Osteoblast (primary cell): ENCODE measurements around the gene GLA. TPM values are rescaled to one million over a fixed set of nuclear protein-coding genes. Genes with fewer than 3 reads are reported as not detected.
A peak's percentile ranks its signal among the peaks of the same experiment; 100 is the strongest.

Experiments used
- DNase-seq: peaks from one replicate; pipeline ENCODE4 v3.0.0; 2011; ENCODE audit warnings: low spot score, mixed read lengths; ENCODE audit not compliant: insufficient read length; ENCODE audit errors: missing footprints
- H2AFZ ChIP-seq: 2 replicates; pipeline ENCODE4 v1.6.0; 2011; ENCODE audit warnings: mild to moderate bottlenecking, low read length
- H3K27ac ChIP-seq: 2 replicates; pipeline ENCODE4 v1.5.1; 2011; ENCODE audit warnings: mild to moderate bottlenecking, low read depth, low read length, moderate library complexity
- H3K27me3 ChIP-seq: 2 replicates; pipeline ENCODE4 v1.6.0; 2012; ENCODE audit warnings: mild to moderate bottlenecking, control low read depth, inconsistent platforms, low read length, moderate library complexity; ENCODE audit not compliant: insufficient read depth
- H3K36me3 ChIP-seq: 2 replicates; pipeline ENCODE4 v1.5.1; 2011; ENCODE audit warnings: mild to moderate bottlenecking, low read length, control low read depth, moderate library complexity; ENCODE audit not compliant: insufficient read depth
- H3K4me1 ChIP-seq: 2 replicates; pipeline ENCODE4 v1.5.1; 2011; ENCODE audit warnings: mild to moderate bottlenecking, low read length, control low read depth, moderate library complexity; ENCODE audit not compliant: insufficient read depth
- H3K4me2 ChIP-seq: 2 replicates; pipeline ENCODE4 v1.6.0; 2011; ENCODE audit warnings: mild to moderate bottlenecking, low read length; ENCODE audit not compliant: insufficient read depth
- H3K4me3 ChIP-seq: fragments of 200-600 bp; sonication (generic); 3 replicates; pipeline ENCODE4 v1.5.1; 2012; ENCODE audit warnings: mild to moderate bottlenecking, low read length, inconsistent platforms; ENCODE audit not compliant: insufficient read depth
- H3K79me2 ChIP-seq: 2 replicates; pipeline ENCODE4 v1.6.0; 2012; ENCODE audit warnings: mild to moderate bottlenecking, low read length, control low read depth, inconsistent platforms; ENCODE audit not compliant: insufficient read depth
- H3K9me3 ChIP-seq: 2 replicates; pipeline ENCODE4 v1.5.1; 2011; ENCODE audit warnings: low read depth, low read length, control low read depth
- H4K20me1 ChIP-seq: 2 replicates; pipeline ENCODE4 v1.6.0; 2012; ENCODE audit warnings: mild to moderate bottlenecking, low read length, control low read depth; ENCODE audit not compliant: insufficient read depth
- CTCF ChIP-seq: IDR thresholded peaks from 2 replicates; pipeline ENCODE4 v1.5.1; 2011; ENCODE audit warnings: mild to moderate bottlenecking, low read depth, low read length, moderate library complexity; ENCODE audit errors: extremely low read depth
- total RNA-seq: library from RNA; depleted of rRNA; stranded (reverse); fragments of >200 nt; gene quantifications from 2 replicates; pipeline ENCODE4 v1.2.3, GENCODE V29; 2012

The GLA gene
- total RNA-seq, 1 donor = 22.8 TPM

GRCh38 chrX:101449279-101449678, 41.6 kb upstream of the GLA start:
- Histone ChIP-seq H2AFZ (no peak overlapping the region), H3K4me1 (peaks cover 2% of the 10 kb centered on the region), H3K27ac (no peak overlapping the region), H4K20me1 (no peaks in the 10 kb centered on the region), H3K36me3 (no peaks in the 10 kb centered on the region), H3K27me3 (no peaks in the 10 kb centered on the region), H3K79me2 (no peaks in the 10 kb centered on the region), H3K4me2 (no peak overlapping the region), H3K4me3 (no peak overlapping the region), H3K9me3 (no peaks in the 10 kb centered on the region)
- no peak for TF ChIP-seq CTCF
- no peak for DNase-seq

- Histone ChIP-seq H4K20me1 (peaks cover 3% of the 10 kb centered on the region), H3K4me1 (no peaks in the 10 kb centered on the region), H3K4me3 (no peak overlapping the region), H3K36me3 (no peaks in the 10 kb centered on the region), H2AFZ (no peak overlapping the region), H3K27ac (no peak overlapping the region), H3K9me3 (no peaks in the 10 kb centered on the region), H3K27me3 (no peaks in the 10 kb centered on the region), H3K4me2 (no peak overlapping the region), H3K79me2 (no peaks in the 10 kb centered on the region)
- no peak for DNase-seq
- TF ChIP-seq CTCF = no peak
These were observed 34.4 kb upstream of the GLA start for GRCh38 chrX:101442085-101442484.

GRCh38 chrX:101430457-101431078, 22.8 kb upstream of the GLA start:
- no peaks in the 10 kb centered on the region for H3K27me3 ChIP-seq
- H3K27ac ChIP-seq = peak overlapping the region; percentile 44
- no peaks in the 10 kb centered on the region for H3K9me3 ChIP-seq
- H3K36me3 ChIP-seq = peaks cover 8% of the 10 kb centered on the region
- no peaks in the 10 kb centered on the region for H4K20me1 ChIP-seq
- H3K79me2 ChIP-seq = no peaks in the 10 kb centered on the region
- no peak for TF ChIP-seq CTCF
- peak overlapping the region; percentile 41 for H3K4me2 ChIP-seq
- H3K4me1 ChIP-seq = peaks cover 14% of the 10 kb centered on the region
- H2AFZ ChIP-seq = no peak overlapping the region
- DNase-seq = no peak
- H3K4me3 ChIP-seq = no peak overlapping the region

- Histone ChIP-seq H3K36me3 (peaks cover 8% of the 10 kb centered on the region), H2AFZ (no peak overlapping the region), H4K20me1 (no peaks in the 10 kb centered on the region), H3K79me2 (no peaks in the 10 kb centered on the region), H3K4me2 (peak overlapping the region; percentile 41), H3K27me3 (no peaks in the 10 kb centered on the region), H3K4me3 (no peak overlapping the region), H3K4me1 (peaks cover 14% of the 10 kb centered on the region), H3K9me3 (no peaks in the 10 kb centered on the region), H3K27ac (peak overlapping the region; percentile 44)
- no peak for TF ChIP-seq CTCF
- peak; percentile 72 for DNase-seq
These were observed 22.2 kb upstream of the GLA start for GRCh38 chrX:101429934-101430333.
